NOMO-1 treated with DMSO at 0.1 percent for 48 hours (cell line): ENCODE measurements around the gene TRRAP.

Experiments
- DNase-seq: peaks from one replicate; lab custom pipeline; 2025; ENCODE audit not compliant: unreplicated experiment; lab: John Stamatoyannopoulos, UW

The TRRAP gene

GRCh38 chr7:99046722-99047121 is 168.4 kb downstream of the TRRAP start:
- DNase-seq, result no peak

GRCh38 chr7:99047526-99048077 is 169.3 kb downstream of the TRRAP start:
- no peak for DNase-seq

- DNase-seq, result no peak
Observed at GRCh38 chr7:99050971-99051370, 172.6 kb downstream of the TRRAP start.

GRCh38 chr7:99054781-99055180 is 176.4 kb downstream of the TRRAP start:
- no peak for DNase-seq

- peak; percentile 81 for DNase-seq
Observed at GRCh38 chr7:99061001-99061776, 182.9 kb downstream of the TRRAP start.
